CD4-positive, alpha-beta T cell (primary cell): ENCODE measurements around the gene DCP1A. TPM values are rescaled to one million over a fixed set of nuclear protein-coding genes. Genes with fewer than 3 reads are reported as not detected.

Experiments
- ATAC-seq: fragments of 200-7000 bp; cut with Tn5 transposase; one replicate; pipeline ENCODE4 v1.10.0; 2022; ENCODE audit warnings: mild to moderate bottlenecking; ENCODE audit not compliant: poor library complexity
- CTCF ChIA-PET: fragments of 350-600 bp; sonication (Branson Sonifier 250); formaldehyde crosslinking; loops from one replicate; lab custom pipeline; 2021; ENCODE audit warnings: antibody characterized with exemption, inconsistent platforms; lab: Charles Lee
- POLR2A ChIA-PET: fragments of 350-600 bp; sonication (Branson Sonifier 250); formaldehyde crosslinking; loops from one replicate; lab custom pipeline; 2021; ENCODE audit warnings: antibody characterized with exemption, inconsistent platforms; lab: Charles Lee
- DNase-seq, 14 experiments: peaks; one replicate each; pipeline ENCODE4 v3.0.0-alpha.2; 2013 to 2020; ENCODE audit warnings: mixed read lengths in 2 of 14
- H3K27ac ChIP-seq, 2 donors: one replicate each; pipeline versions ENCODE4 v1.5.1 to v1.7.0; 2013; ENCODE audit warnings: low read length in 2 of 2, low read depth in 1 of 2, mild to moderate bottlenecking in 1 of 2
- H3K27me3 ChIP-seq, 2 experiments: 1 replicate in 1 of 2; 2 replicates in 1 of 2; pipeline versions ENCODE4 v1.6.1 to v1.7.0; 2013; ENCODE audit warnings: low read length in 2 of 2, control low read depth in 1 of 2, mild to moderate bottlenecking in 1 of 2, moderate library complexity in 1 of 2; ENCODE audit not compliant: insufficient read depth in 2 of 2, control insufficient read depth in 1 of 2
- H3K36me3 ChIP-seq: one replicate; pipeline ENCODE4 v1.6.1; 2013; ENCODE audit warnings: low read length, control low read depth; ENCODE audit not compliant: insufficient read depth
- H3K4me1 ChIP-seq: one replicate; pipeline ENCODE4 v1.6.1; 2013; ENCODE audit warnings: low read length, control low read depth; ENCODE audit not compliant: insufficient read depth
- H3K4me3 ChIP-seq: one replicate; pipeline ENCODE4 v1.5.1; 2013; ENCODE audit warnings: mild to moderate bottlenecking, low read length, moderate library complexity
- H3K9me3 ChIP-seq, 2 experiments: 1 replicate in 1 of 2; 2 replicates in 1 of 2; pipeline versions ENCODE4 v1.6.1 to v1.7.0; 2013; ENCODE audit warnings: low read length in 2 of 2, mild to moderate bottlenecking in 2 of 2, control low read depth in 1 of 2, moderate library complexity in 1 of 2; ENCODE audit not compliant: control insufficient read depth in 1 of 2, insufficient read depth in 1 of 2
- H3K27ac Mint-ChIP-seq: one replicate; pipeline ENCODE4 v1.8.0; 2020; ENCODE audit warnings: mixed read lengths
- H3K27me3 Mint-ChIP-seq: one replicate; pipeline ENCODE4 v1.8.0; 2021; ENCODE audit warnings: mixed read lengths
- H3K36me3 Mint-ChIP-seq: one replicate; pipeline ENCODE4 v1.8.0; 2021; ENCODE audit warnings: low read depth, mixed read lengths
- H3K4me1 Mint-ChIP-seq: one replicate; pipeline ENCODE4 v1.8.0; 2021; ENCODE audit warnings: low read depth, mixed read lengths
- H3K4me3 Mint-ChIP-seq: one replicate; pipeline ENCODE4 v1.8.0; 2020; ENCODE audit warnings: mild to moderate bottlenecking, mixed read lengths
- H3K9me3 Mint-ChIP-seq: one replicate; pipeline ENCODE4 v1.8.0; 2020; ENCODE audit warnings: mixed read lengths
- intact Hi-C, 2 experiments: fragments of 100-400 bp; cut with DNase I in 1 of 2; cut with micrococcal nuclease in 1 of 2; formaldehyde crosslinking; loops; one replicate each; pipeline versions ENCODE4 v1.15.1 to v1.9.0; 2023 to 2025; cut with DNase I, micrococcal nuclease
- total RNA-seq, 174 experiments: library from RNA in 2 of 174; stranded (reverse) in 2 of 174; gene quantifications; one replicate each; pipeline ENCODE4 v1.2.3 and lab custom pipeline; 2021 to 2026
- TF ChIP-seq, protein P1 (sequence below): fragments of 200-600 bp; IDR thresholded peaks from one replicate; pipeline ENCODE4 v1.8.0; 2022; ENCODE audit warnings: antibody characterized with exemption, mild to moderate bottlenecking

DCP1A gene
- total RNA-seq, 2 experiments from 2014 or later: 58.9 to 60.1 TPM

DNA sequence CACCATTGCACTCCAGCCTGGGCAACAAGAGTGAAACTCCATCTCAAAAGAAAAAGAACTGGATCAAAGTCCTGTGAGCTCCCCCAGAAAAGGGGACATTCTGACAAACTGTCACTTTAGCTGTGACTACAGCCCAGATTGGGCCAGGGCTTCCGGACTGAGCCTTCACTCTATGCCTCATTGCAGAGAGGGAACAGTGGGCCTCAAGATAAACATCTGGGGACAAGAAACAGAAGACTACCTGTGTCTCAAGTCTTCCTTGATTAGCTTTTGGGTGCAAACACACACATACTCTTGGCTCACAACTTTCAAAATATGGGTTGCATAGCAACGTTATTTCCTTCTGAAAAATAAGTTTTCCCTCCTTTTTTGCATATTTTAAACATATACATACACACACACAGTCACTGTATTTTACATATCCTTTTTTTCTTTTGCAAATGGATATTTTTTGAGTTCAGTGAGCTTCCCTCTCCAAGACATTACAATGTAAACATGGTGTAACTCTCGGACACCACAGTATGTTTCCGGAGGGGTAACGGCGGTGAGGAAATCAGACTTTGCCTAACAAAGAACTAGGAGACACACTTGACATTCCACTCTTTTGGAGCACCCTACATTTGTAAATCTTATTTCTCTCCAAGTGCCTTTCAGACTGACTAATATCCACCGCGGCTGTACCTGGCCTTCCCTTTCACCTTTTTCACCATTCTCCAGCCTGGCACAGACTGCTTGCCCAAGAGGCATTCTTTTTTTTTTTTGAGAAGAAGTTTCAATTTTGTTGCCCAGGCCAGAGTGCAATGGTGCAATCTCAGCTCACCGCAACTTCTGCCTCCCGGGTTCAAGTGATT is 95.0 kb downstream of the DCP1A start:
- H3K36me3 ChIP-seq: peaks cover 2% of the 10 kb centered on the region
- no peaks in the 10 kb centered on the region for H3K9me3 ChIP-seq
- H3K27ac ChIP-seq: no peak overlapping the region
- ATAC-seq: no peak
- ChIA-PET POLR2A (no interaction called here), CTCF (no interaction called here)
- TF ChIP-seq, protein P1, sequence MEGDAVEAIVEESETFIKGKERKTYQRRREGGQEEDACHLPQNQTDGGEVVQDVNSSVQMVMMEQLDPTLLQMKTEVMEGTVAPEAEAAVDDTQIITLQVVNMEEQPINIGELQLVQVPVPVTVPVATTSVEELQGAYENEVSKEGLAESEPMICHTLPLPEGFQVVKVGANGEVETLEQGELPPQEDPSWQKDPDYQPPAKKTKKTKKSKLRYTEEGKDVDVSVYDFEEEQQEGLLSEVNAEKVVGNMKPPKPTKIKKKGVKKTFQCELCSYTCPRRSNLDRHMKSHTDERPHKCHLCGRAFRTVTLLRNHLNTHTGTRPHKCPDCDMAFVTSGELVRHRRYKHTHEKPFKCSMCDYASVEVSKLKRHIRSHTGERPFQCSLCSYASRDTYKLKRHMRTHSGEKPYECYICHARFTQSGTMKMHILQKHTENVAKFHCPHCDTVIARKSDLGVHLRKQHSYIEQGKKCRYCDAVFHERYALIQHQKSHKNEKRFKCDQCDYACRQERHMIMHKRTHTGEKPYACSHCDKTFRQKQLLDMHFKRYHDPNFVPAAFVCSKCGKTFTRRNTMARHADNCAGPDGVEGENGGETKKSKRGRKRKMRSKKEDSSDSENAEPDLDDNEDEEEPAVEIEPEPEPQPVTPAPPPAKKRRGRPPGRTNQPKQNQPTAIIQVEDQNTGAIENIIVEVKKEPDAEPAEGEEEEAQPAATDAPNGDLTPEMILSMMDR: no peak
- H3K4me3 ChIP-seq: no peak overlapping the region
- Mint-ChIP-seq H3K27ac (peak overlapping the region; percentile 69), H3K36me3 (peaks cover 12% of the 10 kb centered on the region), H3K9me3 (no peaks in the 10 kb centered on the region), H3K4me3 (peak overlapping the region; percentile 74), H3K27me3 (no peaks in the 10 kb centered on the region), H3K4me1 (peaks cover 65% of the 10 kb centered on the region)
- intact Hi-C loops: loop anchor here in 1 of 2 experiments (10.0 kb wide), 1 partner anchor 358 kb away; the partner anchor contains the start of gene STIMATE
- H3K4me1 ChIP-seq: peaks cover 80% of the 10 kb centered on the region
- peak in 2 of 14 experiments; percentile 22 to 36 for DNase-seq
- no peaks in the 10 kb centered on the region for H3K27me3 ChIP-seq

DNA sequence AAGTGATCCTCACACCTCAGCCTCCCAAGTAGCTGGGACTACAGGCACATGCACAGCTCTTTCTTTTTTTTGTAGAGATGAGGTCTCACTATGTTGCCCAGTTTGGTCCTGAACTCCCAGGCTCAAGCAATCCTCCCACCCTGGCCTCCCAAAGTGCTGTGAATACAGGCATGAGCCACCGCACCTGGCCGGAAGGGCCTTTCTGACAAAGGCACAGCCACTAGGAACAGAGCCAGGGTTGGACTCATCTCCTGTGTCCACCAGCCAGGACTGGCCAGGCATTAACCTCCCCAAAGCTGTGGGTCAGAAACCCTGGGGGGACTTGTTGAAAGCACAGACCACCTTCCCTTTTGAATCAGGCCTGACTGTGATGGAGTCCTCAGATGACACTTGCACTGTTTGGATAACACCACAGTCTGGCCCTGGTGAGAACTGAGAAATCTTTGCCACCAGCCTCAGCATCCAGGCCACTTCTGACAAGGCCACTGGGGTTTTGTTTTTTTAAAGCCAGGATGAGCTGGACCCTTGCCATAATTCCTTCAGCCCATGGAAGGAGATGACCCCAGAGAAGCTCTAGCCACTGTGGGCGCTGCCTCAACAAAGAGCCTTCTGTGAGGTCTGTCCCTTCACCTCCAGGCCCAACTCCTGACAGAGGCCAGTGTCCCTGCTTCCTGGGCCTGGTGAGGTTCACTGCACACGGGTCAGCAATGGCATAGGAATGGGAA is 96.3 kb downstream of the DCP1A start:
- Mint-ChIP-seq H3K4me3 (peak overlapping the region; percentile 30), H3K36me3 (peaks cover 16% of the 10 kb centered on the region), H3K4me1 (peaks cover 65% of the 10 kb centered on the region), H3K9me3 (no peaks in the 10 kb centered on the region), H3K27me3 (no peaks in the 10 kb centered on the region), H3K27ac (no peak overlapping the region)
- CTCF ChIA-PET: interaction anchor here (0.5 kb wide), 1 partner anchor 16 kb away, joined by 3 read pairs; no protein-coding TSS in a partner anchor
- H3K36me3 ChIP-seq: peaks cover 2% of the 10 kb centered on the region
- no peaks in the 10 kb centered on the region for H3K27me3 ChIP-seq
- H3K27ac ChIP-seq: no peak overlapping the region
- TF ChIP-seq, protein P1: no peak
- no peak overlapping the region for H3K4me3 ChIP-seq
- no peaks in the 10 kb centered on the region for H3K9me3 ChIP-seq
- POLR2A ChIA-PET: no interaction called here
- no peak for ATAC-seq
- DNase-seq: no peak
- intact Hi-C loops: loop anchor here in 1 of 2 experiments (10.0 kb wide), 1 partner anchor 356 kb away; the partner anchor contains the start of gene STIMATE
- peaks cover 80% of the 10 kb centered on the region for H3K4me1 ChIP-seq

DNA sequence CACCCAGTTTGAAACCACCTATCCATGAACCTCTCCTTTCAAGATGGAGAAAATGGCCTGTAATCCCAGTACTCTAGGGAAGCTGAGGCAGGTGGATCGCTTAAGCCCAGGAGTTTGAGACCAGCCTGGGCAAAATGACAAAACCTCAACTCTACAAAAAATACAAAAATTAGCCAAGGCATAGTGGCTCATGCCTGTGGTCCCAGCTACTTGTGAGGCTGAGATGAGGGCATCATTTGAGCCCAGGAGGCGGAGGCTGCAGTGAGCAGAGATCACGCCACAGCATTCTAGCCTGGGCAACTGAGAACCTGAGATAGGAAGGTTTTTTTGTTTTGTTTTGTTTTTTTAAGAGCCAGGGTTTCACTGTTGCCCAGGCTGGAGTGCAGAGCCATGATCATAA is 96.9 kb downstream of the DCP1A start:
- Mint-ChIP-seq H3K9me3 (no peaks in the 10 kb centered on the region), H3K27ac (no peak overlapping the region), H3K36me3 (peaks cover 19% of the 10 kb centered on the region), H3K4me1 (peaks cover 65% of the 10 kb centered on the region), H3K27me3 (no peaks in the 10 kb centered on the region), H3K4me3 (peak overlapping the region; percentile 30)
- Histone ChIP-seq H3K9me3 (no peaks in the 10 kb centered on the region), H3K4me1 (peaks cover 79% of the 10 kb centered on the region), H3K27me3 (no peaks in the 10 kb centered on the region), H3K36me3 (peaks cover 2% of the 10 kb centered on the region), H3K4me3 (no peak overlapping the region), H3K27ac (no peak overlapping the region)
- DNase-seq (no peak), ATAC-seq (no peak)
- POLR2A ChIA-PET: no interaction called here
- CTCF ChIA-PET: interaction anchor here (0.5 kb wide), 1 partner anchor 17 kb away, joined by 3 read pairs; no protein-coding TSS in a partner anchor
- intact Hi-C loops: loop anchor here in 1 of 2 experiments (10.0 kb wide), 1 partner anchor 356 kb away; the partner anchor contains the start of gene STIMATE
- TF ChIP-seq, protein P1: no peak
